Glomerular visceral epithelial cell (primary cell): ENCODE data around the gene PTN.
"Not testable (repeated sequence)": the region's sequence is repeated elsewhere in the genome, so short reads cannot be mapped to it uniquely, and the experiment has no call there.

ENCODE experiments used
- DNase-seq: peaks from one replicate; pipeline ENCODE4 v3.0.0-alpha.2; 2016; ENCODE audit errors: extremely low spot score

The PTN gene

GRCh38 chr7:137266764-137267163 is 76.8 kb downstream of the PTN start:
- no peak for DNase-seq

GRCh38 chr7:137265480-137265879 is 78.1 kb downstream of the PTN start:
- DNase-seq, result not testable (repeated sequence)

GRCh38 chr7:137262599-137262998 is 80.9 kb downstream of the PTN start:
- no peak for DNase-seq

- DNase-seq, result no peak
Measured at GRCh38 chr7:137258552-137258951, 85.0 kb downstream of the PTN start.

- DNase-seq, result no peak
Measured at GRCh38 chr7:137254766-137255165, 88.8 kb downstream of the PTN start.

- peak; percentile 9 for DNase-seq
Measured at GRCh38 chr7:137245890-137246289, 97.6 kb downstream of the PTN start.

GRCh38 chr7:137245186-137245585 is 98.3 kb downstream of the PTN start:
- DNase-seq, result peak; percentile 65

- DNase-seq, result no peak
Measured at GRCh38 chr7:137243741-137244140, 99.8 kb downstream of the PTN start.

- no peak for DNase-seq
Measured at GRCh38 chr7:137242616-137243015, 100.9 kb downstream of the PTN start.

- no peak for DNase-seq
Measured at GRCh38 chr7:137241655-137242360, 101.7 kb downstream of the PTN start.

GRCh38 chr7:137239186-137239585 is 104.3 kb downstream of the PTN start:
- not testable (repeated sequence) for DNase-seq

- no peak for DNase-seq
Measured at GRCh38 chr7:137235434-137235833, 108.1 kb downstream of the PTN start.

GRCh38 chr7:137231167-137231566 is 112.4 kb downstream of the PTN start:
- no peak for DNase-seq

- no peak for DNase-seq
Measured at GRCh38 chr7:137221467-137221866, 122.1 kb downstream of the PTN start.

GRCh38 chr7:137213744-137214143 is 129.8 kb downstream of the PTN start:
- DNase-seq, result no peak

GRCh38 chr7:137209151-137209817 is 134.2 kb downstream of the PTN start:
- DNase-seq, result no peak

- DNase-seq, result no peak
Measured at GRCh38 chr7:137206770-137207169, 136.8 kb downstream of the PTN start.

GRCh38 chr7:137204246-137204645 is 139.3 kb downstream of the PTN start:
- no peak for DNase-seq

GRCh38 chr7:137203351-137203750 is 140.2 kb downstream of the PTN start:
- DNase-seq, result no peak

- no peak for DNase-seq
Measured at GRCh38 chr7:137196648-137197047, 146.9 kb downstream of the PTN start.

GRCh38 chr7:137195996-137196395 is 147.5 kb downstream of the PTN start:
- DNase-seq, result no peak

- DNase-seq, result not testable (repeated sequence)
Measured at GRCh38 chr7:137181619-137182018, 161.9 kb downstream of the PTN start.
